Measurements from ENCODE around the gene PLA2R1. TPM values are rescaled to one million over a fixed set of nuclear protein-coding genes. Genes with fewer than 3 reads are reported as not detected.

The PLA2R1 gene
- total RNA-seq, 2 experiments from 2014 or later: not detected

DNA sequence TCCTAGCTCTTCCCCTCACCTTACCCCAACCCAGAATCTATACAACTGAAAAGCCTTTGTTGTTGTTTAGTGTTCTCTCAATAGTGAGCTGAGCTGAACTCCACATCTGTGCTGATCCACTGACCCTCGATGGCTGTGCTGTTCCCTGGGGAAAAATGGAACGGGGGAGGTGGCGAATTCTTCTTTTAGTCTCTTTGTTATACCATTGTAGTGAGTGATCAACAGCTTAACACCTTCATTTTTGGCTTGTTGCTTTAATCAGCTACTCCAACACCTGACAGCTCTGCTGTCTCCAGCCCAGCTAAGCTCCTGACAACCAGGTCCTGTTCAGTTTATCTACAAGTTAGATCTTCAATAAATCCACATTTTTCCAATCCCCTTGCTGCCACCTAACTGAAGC, 25.7 kb downstream of the PLA2R1 start:
- Mint-ChIP-seq H3K4me1 (no peaks in the 10 kb centered on the region), H3K36me3 (ENCODE audit: low read depth) (no peaks in the 10 kb centered on the region), H3K27me3 (peaks cover 10% of the 10 kb centered on the region), H3K4me3 (no peak overlapping the region), H3K9me3 (no peaks in the 10 kb centered on the region), H3K27ac (no peak overlapping the region)
- no peak for DNase-seq
- CTCF ChIA-PET: no interaction called here
- POLR2A ChIA-PET: no interaction called here

DNA sequence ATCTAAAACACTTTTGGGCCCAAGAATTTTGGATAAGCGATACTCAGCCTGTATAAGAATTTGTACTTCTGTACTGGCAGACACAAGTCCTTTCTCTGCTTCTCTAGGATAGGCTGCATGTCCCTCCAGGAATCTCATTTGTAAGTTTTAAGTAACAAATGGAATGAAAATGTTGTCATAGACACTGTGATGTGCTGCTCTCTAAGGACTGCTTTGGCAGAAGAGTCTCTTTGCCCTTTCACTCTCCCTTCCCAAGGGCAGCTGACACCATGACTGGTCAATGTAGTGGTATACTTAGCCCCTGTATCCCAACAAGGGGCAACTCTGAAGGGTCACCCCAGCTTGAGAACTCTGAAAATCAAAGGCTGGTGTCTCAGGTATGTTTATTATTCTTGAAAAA, 27.3 kb downstream of the PLA2R1 start:
- POLR2A ChIA-PET: no interaction called here
- peaks cover 6% of the 10 kb centered on the region for H3K27me3 Mint-ChIP-seq
- H3K4me3 Mint-ChIP-seq: no peak overlapping the region
- no peaks in the 10 kb centered on the region for H3K36me3 Mint-ChIP-seq (ENCODE audit: low read depth)
- no peaks in the 10 kb centered on the region for H3K9me3 Mint-ChIP-seq
- H3K27ac Mint-ChIP-seq: no peak overlapping the region
- CTCF ChIA-PET: no interaction called here
- DNase-seq: no peak
- H3K4me1 Mint-ChIP-seq: no peaks in the 10 kb centered on the region

DNA sequence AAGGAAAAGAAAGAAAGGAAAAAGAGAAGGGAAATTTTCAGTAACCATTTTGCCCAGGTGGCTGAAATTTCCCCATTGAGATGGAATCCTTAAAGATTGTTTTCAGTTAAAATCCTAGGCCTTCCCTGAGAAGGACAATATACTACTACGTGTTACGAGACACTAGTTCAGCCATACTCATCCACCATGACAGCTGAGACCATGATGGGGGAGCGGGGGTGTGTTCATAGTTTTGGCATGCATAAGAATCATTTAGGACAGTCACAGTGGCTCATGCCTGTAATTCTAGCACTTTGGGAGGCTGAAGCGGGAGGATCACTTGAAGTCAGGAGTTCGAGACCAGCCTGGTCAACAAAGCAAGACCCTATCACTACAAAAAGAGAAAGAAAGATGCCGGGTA, 28.0 kb downstream of the PLA2R1 start:
- Mint-ChIP-seq H3K27me3 (peaks cover 6% of the 10 kb centered on the region), H3K27ac (no peak overlapping the region), H3K4me3 (no peak overlapping the region), H3K36me3 (ENCODE audit: low read depth) (no peaks in the 10 kb centered on the region), H3K4me1 (no peaks in the 10 kb centered on the region), H3K9me3 (no peaks in the 10 kb centered on the region)
- DNase-seq: no peak
- POLR2A ChIA-PET: no interaction called here
- CTCF ChIA-PET: no interaction called here

DNA sequence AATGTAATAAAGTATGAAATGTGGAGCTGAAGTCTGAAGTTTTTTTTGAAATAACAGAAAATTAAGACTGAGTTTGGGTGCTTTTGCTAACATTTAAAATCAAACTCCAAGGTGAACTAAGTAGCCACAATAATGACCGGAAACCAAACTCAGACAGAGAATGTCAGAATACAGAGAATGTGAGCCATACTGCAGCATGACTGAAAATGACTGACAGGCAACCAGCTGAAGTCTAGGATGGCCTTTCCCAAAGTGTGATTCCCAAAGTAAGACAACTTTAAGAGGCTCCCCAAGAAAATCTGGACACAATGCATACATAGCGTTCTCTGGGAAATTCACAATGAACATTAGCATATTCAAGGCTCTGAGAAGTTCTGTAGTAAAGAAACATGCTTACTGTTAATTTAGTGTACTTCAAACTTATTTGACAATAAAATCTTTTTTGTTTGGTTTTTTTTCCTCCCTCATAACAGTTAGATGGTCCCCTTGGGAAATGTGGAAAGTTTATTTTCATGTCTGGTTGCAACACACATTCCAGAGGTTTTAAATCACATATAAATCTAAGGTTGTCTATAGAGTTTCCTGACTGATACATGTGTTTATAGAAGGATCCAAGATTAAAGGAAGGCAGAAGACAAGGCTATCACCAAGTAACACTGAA, 28.6 kb downstream of the PLA2R1 start:
- Mint-ChIP-seq H3K36me3 (ENCODE audit: low read depth) (no peaks in the 10 kb centered on the region), H3K27ac (no peak overlapping the region), H3K4me3 (no peak overlapping the region), H3K4me1 (no peaks in the 10 kb centered on the region), H3K27me3 (peaks cover 9% of the 10 kb centered on the region), H3K9me3 (no peaks in the 10 kb centered on the region)
- POLR2A ChIA-PET: no interaction called here
- no peak for DNase-seq
- CTCF ChIA-PET: no interaction called here

DNA sequence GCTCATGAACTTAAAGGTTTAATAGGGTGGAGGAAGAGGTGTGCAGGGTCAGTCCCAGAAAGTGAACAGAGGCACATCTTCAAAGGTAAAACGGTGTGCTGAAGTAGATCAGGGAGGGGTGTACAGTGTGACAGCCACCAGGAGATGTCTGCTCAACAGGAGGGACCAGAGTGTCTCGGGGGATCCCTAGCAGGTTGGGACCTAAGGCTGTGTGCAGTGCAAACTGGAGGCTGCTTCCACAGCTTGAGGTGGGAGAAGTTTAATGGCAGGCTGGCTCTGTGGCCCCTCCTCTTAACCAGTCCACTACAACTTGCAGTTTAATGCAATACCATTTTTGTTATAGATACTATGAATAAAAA, 33.2 kb downstream of the PLA2R1 start:
- CTCF ChIA-PET: no interaction called here
- no peak overlapping the region for H3K27ac Mint-ChIP-seq
- POLR2A ChIA-PET: no interaction called here
- DNase-seq: no peak
- H3K27me3 Mint-ChIP-seq: peaks cover 17% of the 10 kb centered on the region
- no peaks in the 10 kb centered on the region for H3K36me3 Mint-ChIP-seq (ENCODE audit: low read depth)
- no peaks in the 10 kb centered on the region for H3K9me3 Mint-ChIP-seq
- no peaks in the 10 kb centered on the region for H3K4me1 Mint-ChIP-seq
- H3K4me3 Mint-ChIP-seq: no peak overlapping the region

DNA sequence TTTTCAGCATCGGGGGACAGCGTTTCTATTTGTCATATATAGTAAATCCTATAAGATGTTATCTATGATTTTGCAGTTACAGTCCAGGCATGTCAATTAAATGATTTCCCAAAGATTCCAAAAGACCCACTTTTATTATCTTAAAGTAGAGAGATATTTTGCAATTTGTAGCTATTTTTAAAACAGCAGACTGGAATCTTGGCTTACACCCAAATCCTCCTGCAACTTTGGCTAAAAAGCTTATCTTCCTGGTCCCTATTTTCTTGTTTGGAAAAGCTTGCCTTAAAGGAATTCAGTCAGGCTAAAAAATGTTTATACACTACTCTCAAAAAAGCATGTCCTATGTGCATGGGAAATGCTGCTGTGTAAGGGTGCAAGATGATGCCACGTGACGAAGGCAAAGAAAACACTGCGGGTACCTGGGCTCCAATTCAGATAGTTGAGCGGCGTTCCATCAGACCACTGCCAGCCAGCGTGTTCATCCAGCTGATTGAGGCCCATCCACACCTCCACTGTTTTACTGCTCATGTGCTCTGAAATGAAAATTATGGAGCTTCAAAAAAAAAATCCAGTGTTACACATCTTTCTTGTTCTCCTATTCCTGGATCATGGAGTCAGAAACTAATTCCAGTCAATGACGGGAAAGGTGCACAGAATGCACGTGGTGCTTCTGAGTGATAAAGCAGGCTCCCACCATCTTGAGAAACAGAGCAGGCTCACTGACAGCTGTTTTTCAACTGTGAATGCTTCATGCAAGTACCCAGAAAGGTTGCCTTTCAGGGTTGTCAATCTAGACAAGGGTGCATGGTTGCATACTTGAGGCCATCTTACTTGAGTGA, 33.8 kb downstream of the PLA2R1 start:
- CTCF ChIA-PET: no interaction called here
- Mint-ChIP-seq H3K9me3 (no peaks in the 10 kb centered on the region), H3K27me3 (peaks cover 17% of the 10 kb centered on the region), H3K27ac (no peak overlapping the region), H3K4me1 (no peaks in the 10 kb centered on the region), H3K36me3 (ENCODE audit: low read depth) (no peaks in the 10 kb centered on the region), H3K4me3 (no peak overlapping the region)
- DNase-seq: no peak
- POLR2A ChIA-PET: no interaction called here

DNA sequence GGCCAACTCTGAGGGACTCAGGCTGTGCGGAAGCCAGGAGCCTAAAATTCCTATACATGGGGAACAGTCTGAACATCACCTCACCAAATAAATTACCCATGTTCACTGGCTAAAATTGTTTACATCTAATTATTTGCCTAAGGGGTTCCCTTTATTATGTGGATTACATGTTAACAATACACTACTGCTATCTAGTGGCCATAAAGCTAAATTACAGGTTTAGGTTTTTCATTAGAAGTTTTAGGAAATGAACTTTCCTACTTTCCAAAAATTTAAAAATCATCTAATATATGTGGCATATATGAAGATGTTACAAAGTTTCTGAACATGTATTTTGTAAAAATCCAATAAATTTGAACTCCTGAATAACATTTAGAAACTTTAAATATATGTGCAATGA, 40.3 kb downstream of the PLA2R1 start:
- no peak overlapping the region for H3K27ac Mint-ChIP-seq
- ChIA-PET POLR2A (no interaction called here), CTCF (interaction anchor here (0.8 to 1.7 kb wide), 5 partner anchors 10 to 972 kb away, joined by 3 to 6 read pairs (median 3); no protein-coding TSS in a partner anchor)
- H3K4me3 Mint-ChIP-seq: no peak overlapping the region
- H3K9me3 Mint-ChIP-seq: peaks cover 2% of the 10 kb centered on the region
- H3K4me1 Mint-ChIP-seq: no peaks in the 10 kb centered on the region
- peaks cover 16% of the 10 kb centered on the region for H3K27me3 Mint-ChIP-seq
- no peak for DNase-seq
- no peaks in the 10 kb centered on the region for H3K36me3 Mint-ChIP-seq (ENCODE audit: low read depth)

DNA sequence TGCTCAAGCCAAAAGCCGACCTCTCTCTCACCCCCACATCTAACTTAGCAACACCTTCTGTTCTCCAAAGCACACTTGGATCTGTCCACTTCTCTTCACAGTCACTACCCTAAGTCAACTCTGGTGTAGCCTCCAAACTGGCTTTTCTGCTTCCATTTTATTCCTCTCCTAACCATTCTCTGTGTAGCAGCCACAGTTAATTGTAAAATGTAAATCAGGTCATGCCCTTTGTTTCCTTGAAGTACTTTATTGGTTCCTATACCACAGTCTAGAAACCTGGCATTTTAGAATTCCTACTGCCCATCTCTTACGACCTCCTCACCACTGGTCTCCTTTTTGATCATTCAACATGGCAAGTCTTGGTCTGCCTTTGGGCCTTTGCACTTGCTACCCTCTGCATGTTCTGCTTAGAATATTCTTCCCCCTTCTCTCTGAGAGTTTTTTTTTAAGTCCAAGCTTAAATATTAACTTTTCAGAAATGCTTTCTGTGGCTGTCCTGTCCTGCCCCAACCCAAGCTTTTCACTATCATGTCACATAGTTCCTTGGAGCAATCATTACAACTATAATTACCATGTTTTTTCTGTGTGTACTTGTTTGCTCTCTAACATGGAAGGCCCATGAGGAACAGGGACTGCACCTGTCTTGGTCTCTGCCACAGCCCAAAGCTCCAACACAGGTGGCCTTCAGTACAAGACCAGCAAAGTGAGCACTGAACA, 42.9 kb downstream of the PLA2R1 start:
- DNase-seq: no peak
- no peak overlapping the region for H3K27ac Mint-ChIP-seq
- no peak overlapping the region for H3K4me3 Mint-ChIP-seq
- H3K4me1 Mint-ChIP-seq: no peaks in the 10 kb centered on the region
- POLR2A ChIA-PET: no interaction called here
- H3K36me3 Mint-ChIP-seq (ENCODE audit: low read depth): no peaks in the 10 kb centered on the region
- H3K27me3 Mint-ChIP-seq: peaks cover 16% of the 10 kb centered on the region
- CTCF ChIA-PET: no interaction called here
- peaks cover 2% of the 10 kb centered on the region for H3K9me3 Mint-ChIP-seq

DNA sequence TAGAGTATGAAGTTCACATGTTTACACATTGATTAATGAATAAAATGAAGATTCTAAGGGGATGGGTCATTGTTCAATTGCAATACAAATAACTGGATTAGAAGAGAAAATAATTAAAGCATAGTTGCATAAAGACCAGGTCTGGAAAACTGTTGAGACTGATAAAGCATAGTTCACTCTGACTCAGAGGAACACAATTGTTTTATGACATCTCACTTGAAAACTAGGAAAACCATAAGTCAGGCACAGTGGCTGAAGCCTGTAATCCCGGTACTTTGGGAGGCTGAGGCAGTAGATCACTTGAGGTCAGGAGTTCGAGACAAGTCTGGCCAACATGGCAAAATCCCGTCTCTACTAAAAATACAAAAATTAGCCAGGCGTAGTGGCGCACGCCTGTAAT, 46.7 kb downstream of the PLA2R1 start:
- Mint-ChIP-seq H3K4me1 (no peaks in the 10 kb centered on the region), H3K4me3 (no peak overlapping the region), H3K9me3 (no peaks in the 10 kb centered on the region), H3K36me3 (ENCODE audit: low read depth) (no peaks in the 10 kb centered on the region), H3K27me3 (peaks cover 18% of the 10 kb centered on the region), H3K27ac (no peak overlapping the region)
- CTCF ChIA-PET: no interaction called here
- no peak for DNase-seq
- POLR2A ChIA-PET: no interaction called here

DNA sequence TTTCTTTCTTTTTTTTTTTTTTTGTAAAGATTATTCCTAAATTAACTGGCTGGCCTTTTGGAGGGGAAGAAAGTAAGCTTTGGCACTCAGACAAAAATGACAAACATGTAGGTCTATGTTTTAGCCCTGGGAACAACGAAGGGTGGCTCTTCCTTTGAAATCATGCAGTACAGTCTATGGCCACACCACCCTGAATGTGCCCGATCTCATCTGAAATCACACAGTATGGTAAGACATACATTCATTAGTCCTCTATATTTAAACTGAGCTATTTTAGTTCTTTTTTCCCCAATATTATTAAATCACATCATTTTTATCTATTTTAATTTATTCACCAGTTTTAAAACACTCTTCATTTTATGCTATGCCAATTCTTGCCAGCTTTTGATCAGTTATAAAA, 48.2 kb downstream of the PLA2R1 start:
- H3K9me3 Mint-ChIP-seq: no peaks in the 10 kb centered on the region
- peaks cover 20% of the 10 kb centered on the region for H3K27me3 Mint-ChIP-seq
- no peak for DNase-seq
- H3K27ac Mint-ChIP-seq: no peak overlapping the region
- no peaks in the 10 kb centered on the region for H3K4me1 Mint-ChIP-seq
- no peaks in the 10 kb centered on the region for H3K36me3 Mint-ChIP-seq (ENCODE audit: low read depth)
- no peak overlapping the region for H3K4me3 Mint-ChIP-seq
- POLR2A ChIA-PET: no interaction called here
- CTCF ChIA-PET: no interaction called here

DNA sequence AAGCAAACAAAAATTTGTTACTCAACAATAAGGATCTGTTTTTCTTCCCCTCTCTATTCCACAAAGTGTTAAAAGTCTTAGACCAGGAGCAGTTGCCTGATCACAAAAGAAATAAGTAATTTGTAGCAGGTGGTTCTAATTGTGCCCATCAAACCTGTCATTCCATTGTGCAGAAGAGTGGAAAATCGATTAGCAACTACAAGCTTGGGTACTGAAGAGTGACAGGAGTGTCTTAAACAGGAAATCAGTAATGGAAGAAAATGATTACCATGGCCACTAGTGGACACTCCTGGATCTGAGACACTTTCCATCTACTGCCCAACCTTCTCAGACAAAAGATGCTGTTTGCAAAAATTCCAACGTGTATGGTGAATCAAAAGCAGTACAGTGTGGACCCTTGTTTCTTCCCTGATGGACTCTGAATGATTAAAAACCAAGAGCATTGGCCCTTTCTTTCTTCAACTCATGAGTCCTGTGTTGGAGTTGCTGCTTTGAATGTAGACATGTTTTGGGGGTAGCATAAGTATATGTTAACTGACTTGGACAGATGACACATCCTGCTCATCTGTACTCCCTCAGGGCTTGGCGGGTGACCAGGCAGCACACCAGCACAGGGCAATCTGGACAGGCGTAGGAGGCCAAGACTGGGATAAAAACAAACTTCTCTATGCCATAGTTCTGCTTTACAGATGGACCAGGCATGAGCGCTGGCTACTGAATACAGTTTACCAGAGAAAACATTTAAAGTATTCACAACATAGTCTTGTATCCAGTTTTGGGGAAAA, 51.9 kb downstream of the PLA2R1 start:
- Mint-ChIP-seq H3K27ac (no peak overlapping the region), H3K4me3 (no peak overlapping the region), H3K36me3 (ENCODE audit: low read depth) (no peaks in the 10 kb centered on the region), H3K9me3 (no peaks in the 10 kb centered on the region), H3K27me3 (peaks cover 15% of the 10 kb centered on the region), H3K4me1 (no peaks in the 10 kb centered on the region)
- ChIA-PET CTCF (no interaction called here), POLR2A (no interaction called here)
- no peak for DNase-seq

DNA sequence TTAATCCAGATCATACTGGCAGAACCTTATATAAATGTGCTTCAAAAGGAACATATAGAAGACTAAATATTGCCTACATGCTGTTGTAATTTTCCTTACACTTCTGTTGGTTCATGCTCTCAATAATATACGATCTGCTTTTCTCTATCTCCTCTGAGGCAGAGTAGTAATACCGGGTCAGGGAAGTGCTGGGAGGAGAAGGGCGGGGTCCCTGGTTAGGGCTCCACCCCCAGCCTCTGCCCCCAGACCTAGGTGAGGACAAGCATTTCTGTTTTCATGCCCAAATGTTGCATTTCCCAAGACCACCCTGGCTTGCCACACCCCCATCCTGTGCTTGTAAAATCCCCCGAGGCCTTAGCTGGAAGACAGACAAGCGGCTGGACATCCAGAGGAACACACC, 55.3 kb downstream of the PLA2R1 start:
- Mint-ChIP-seq H3K27ac (no peak overlapping the region), H3K9me3 (no peaks in the 10 kb centered on the region), H3K27me3 (peaks cover 12% of the 10 kb centered on the region), H3K4me1 (no peaks in the 10 kb centered on the region), H3K36me3 (ENCODE audit: low read depth) (no peaks in the 10 kb centered on the region), H3K4me3 (no peak overlapping the region)
- ChIA-PET POLR2A (no interaction called here), CTCF (no interaction called here)
- no peak for DNase-seq

DNA sequence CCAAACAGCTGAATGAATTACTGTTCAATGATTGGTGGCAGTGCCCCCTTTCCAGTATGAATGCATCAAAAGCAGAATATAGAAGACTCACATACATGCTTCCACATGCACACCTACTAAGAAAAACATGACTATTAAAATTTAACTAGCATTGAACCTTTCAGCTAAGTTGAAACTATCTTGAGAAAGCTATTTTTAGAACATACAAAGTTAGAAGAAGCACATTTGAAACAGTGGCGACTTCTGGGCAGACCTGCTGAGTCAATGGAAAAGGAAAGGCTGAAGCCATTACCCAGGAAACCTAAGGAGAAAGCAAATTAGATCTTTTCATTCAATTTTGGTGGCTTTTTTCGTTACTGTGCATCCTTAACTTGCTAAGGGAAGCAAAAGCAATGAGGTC, 55.9 kb downstream of the PLA2R1 start:
- CTCF ChIA-PET: no interaction called here
- Mint-ChIP-seq H3K27ac (no peak overlapping the region), H3K9me3 (no peaks in the 10 kb centered on the region), H3K4me3 (no peak overlapping the region), H3K27me3 (peaks cover 11% of the 10 kb centered on the region), H3K36me3 (ENCODE audit: low read depth) (no peaks in the 10 kb centered on the region), H3K4me1 (no peaks in the 10 kb centered on the region)
- POLR2A ChIA-PET: no interaction called here
- no peak for DNase-seq

Data from activated CD4-positive, alpha-beta memory T cell treated with anti-CD3 and anti-CD28 coated beads, Interleukin-2, amount 10 ng/mL, durations not matched to agents 7 days and 5 days (primary cell).